Measurements from ENCODE around the gene PRKCB. TPM values are rescaled to one million over a fixed set of nuclear protein-coding genes. Genes with fewer than 3 reads are reported as not detected.
A peak's percentile ranks its signal among the peaks of the same experiment; 100 is the strongest.
"Not testable (repeated sequence)": the region's sequence is repeated elsewhere in the genome, so short reads cannot be mapped to it uniquely, and the experiment has no call there.

Gene PRKCB
- total and polyA plus RNA-seq, 9 donors = 1.2 to 4.5 (median 1.6) TPM

DNA sequence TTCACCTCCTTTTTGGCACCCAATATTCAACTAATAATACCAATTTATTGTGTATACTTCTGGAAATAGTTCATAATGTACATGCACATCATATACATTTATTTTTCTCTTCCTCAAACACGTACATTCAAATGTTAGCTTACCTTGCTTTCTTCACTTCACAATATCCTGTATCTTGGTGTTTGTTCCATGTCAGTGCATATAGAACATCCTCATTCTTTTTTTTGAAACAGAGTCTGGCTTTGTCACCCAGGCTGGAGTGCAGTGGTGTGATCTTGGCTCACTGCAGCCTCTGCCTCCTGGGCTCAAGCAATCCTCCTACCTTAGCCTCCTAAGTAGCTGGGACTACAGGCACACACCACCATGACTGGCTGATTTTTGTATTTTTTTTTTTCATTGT is 80.8 kb downstream of the PRKCB start:
- DNase-seq; H3K4me3 ChIP-seq (ENCODE audit: low read length); H3K36me3 ChIP-seq (ENCODE audit: control insufficient read depth, insufficient read depth, low read length); H3K4me1 ChIP-seq (ENCODE audit: control insufficient read depth, insufficient read depth, low read length); H3K27ac ChIP-seq (ENCODE audit: low read length); H3K9me3 ChIP-seq (replicated peaks; ENCODE audit: control insufficient read depth, low read depth, low read length); H3K27me3 ChIP-seq (ENCODE audit: control insufficient read depth, insufficient read depth, low read length): not testable (repeated sequence)
- WGBS (ENCODE audit: insufficient coverage) = no CpG with 5 or more reads among the region's 1 CpG

DNA sequence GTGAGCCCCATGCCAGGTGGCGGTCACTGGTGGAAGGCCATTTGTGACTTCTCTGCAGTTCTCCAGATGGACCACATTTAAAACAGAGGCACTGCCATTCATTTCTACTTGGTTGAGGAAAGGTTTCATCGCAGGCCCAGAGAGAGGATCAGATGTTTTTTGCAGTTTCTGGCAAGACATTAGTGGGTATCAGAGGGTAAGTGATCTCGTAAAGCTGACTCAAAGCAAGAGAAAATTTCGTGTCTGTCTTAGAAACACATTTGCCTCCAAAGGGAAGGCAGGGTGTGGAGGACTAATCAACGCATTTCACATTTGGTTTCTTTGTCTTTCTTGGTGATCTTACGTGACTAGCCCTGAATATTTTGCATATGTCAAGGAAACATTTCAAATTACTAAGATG is 81.8 kb downstream of the PRKCB start:
- WGBS (ENCODE audit: insufficient coverage) = 80% methylated on average over 2 of the region's 6 CpGs

GRCh38 chr16:23920446-23920845 is 84.7 kb downstream of the PRKCB start:
- Histone ChIP-seq H3K36me3 (ENCODE audit: control insufficient read depth, insufficient read depth, low read length) (no peaks in the 10 kb centered on the region), H3K4me1 (ENCODE audit: control insufficient read depth, insufficient read depth, low read length) (no peaks in the 10 kb centered on the region), H3K9me3 (replicated peaks; ENCODE audit: control insufficient read depth, low read depth, low read length) (no peaks in the 10 kb centered on the region), H3K27ac (ENCODE audit: low read length) (no peak overlapping the region), H3K4me3 (ENCODE audit: low read length) (no peak overlapping the region), H3K27me3 (ENCODE audit: control insufficient read depth, insufficient read depth, low read length) (no peaks in the 10 kb centered on the region)
- 61% methylated on average over 1 of the region's 2 CpGs for WGBS (ENCODE audit: insufficient coverage)
- no peak for DNase-seq

More for the DNA sequence above, 81.8 kb downstream of the PRKCB start:
- DNase-seq = no peak
- Histone ChIP-seq H3K27ac (ENCODE audit: low read length) (no peak overlapping the region), H3K4me3 (ENCODE audit: low read length) (no peak overlapping the region), H3K9me3 (replicated peaks; ENCODE audit: control insufficient read depth, low read depth, low read length) (no peaks in the 10 kb centered on the region), H3K4me1 (ENCODE audit: control insufficient read depth, insufficient read depth, low read length) (no peaks in the 10 kb centered on the region), H3K27me3 (ENCODE audit: control insufficient read depth, insufficient read depth, low read length) (no peaks in the 10 kb centered on the region), H3K36me3 (ENCODE audit: control insufficient read depth, insufficient read depth, low read length) (no peaks in the 10 kb centered on the region)

- Histone ChIP-seq H3K27me3 (ENCODE audit: control insufficient read depth, insufficient read depth, low read length) (no peaks in the 10 kb centered on the region), H3K4me1 (ENCODE audit: control insufficient read depth, insufficient read depth, low read length) (no peaks in the 10 kb centered on the region), H3K27ac (ENCODE audit: low read length) (no peak overlapping the region), H3K4me3 (ENCODE audit: low read length) (no peak overlapping the region), H3K9me3 (replicated peaks; ENCODE audit: control insufficient read depth, low read depth, low read length) (no peaks in the 10 kb centered on the region), H3K36me3 (ENCODE audit: control insufficient read depth, insufficient read depth, low read length) (no peaks in the 10 kb centered on the region)
- no peak for DNase-seq
- 61% methylated on average over 2 of the region's 3 CpGs for WGBS (ENCODE audit: insufficient coverage)
Measured at GRCh38 chr16:23920899-23921298, 85.1 kb downstream of the PRKCB start.

DNA sequence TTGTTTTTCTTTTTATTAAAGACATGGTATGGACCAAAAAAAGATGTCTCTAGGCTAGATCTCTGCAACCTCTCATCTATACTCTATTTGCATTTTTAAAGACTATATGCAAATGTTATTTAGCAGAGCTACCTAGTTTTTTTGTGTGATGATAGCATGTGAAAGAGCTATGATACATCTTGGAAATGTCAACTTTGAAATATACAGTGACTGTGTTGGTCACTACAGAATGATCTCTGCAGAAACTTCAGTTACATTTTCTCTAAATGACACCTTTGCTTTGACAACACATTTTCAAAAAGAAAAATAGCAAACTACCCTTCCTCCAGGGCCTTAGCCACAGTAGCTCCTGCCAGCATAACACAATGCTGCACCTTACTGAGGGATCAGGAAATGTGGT is 86.6 kb downstream of the PRKCB start:
- Histone ChIP-seq H3K27me3 (ENCODE audit: control insufficient read depth, insufficient read depth, low read length) (no peaks in the 10 kb centered on the region), H3K4me3 (ENCODE audit: low read length) (no peak overlapping the region), H3K4me1 (ENCODE audit: control insufficient read depth, insufficient read depth, low read length) (no peaks in the 10 kb centered on the region), H3K27ac (ENCODE audit: low read length) (no peak overlapping the region), H3K9me3 (replicated peaks; ENCODE audit: control insufficient read depth, low read depth, low read length) (no peaks in the 10 kb centered on the region), H3K36me3 (ENCODE audit: control insufficient read depth, insufficient read depth, low read length) (no peaks in the 10 kb centered on the region)
- no peak for DNase-seq

DNA sequence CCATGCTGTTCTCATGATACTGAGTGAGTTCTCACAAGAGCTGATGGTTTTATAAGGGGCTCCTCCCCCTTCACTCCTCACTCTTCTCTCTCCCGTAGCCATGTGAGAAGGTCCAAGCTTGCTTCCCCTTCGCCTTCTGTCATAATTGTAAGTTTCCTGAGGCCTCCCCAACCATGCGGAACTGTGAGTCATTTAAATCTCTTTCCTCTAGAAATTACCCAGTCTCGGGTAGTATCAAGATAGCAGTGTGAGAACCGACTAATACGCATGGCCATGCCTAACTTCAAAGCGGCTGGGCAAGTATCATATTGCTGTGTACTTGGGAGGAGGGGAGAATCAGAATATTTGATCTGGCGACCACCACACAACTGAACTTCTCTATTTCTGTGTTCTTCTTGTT is 88.3 kb downstream of the PRKCB start:
- H3K9me3 ChIP-seq (replicated peaks; ENCODE audit: control insufficient read depth, low read depth, low read length) = no peaks in the 10 kb centered on the region
- DNase-seq = peak; percentile 5
- no peak overlapping the region for H3K27ac ChIP-seq (ENCODE audit: low read length)
- H3K27me3 ChIP-seq (ENCODE audit: control insufficient read depth, insufficient read depth, low read length) = no peaks in the 10 kb centered on the region
- H3K4me3 ChIP-seq (ENCODE audit: low read length) = no peak overlapping the region
- 48% methylated on average over 3 of the region's 8 CpGs for WGBS (ENCODE audit: insufficient coverage)
- no peaks in the 10 kb centered on the region for H3K4me1 ChIP-seq (ENCODE audit: control insufficient read depth, insufficient read depth, low read length)
- no peaks in the 10 kb centered on the region for H3K36me3 ChIP-seq (ENCODE audit: control insufficient read depth, insufficient read depth, low read length)

DNA sequence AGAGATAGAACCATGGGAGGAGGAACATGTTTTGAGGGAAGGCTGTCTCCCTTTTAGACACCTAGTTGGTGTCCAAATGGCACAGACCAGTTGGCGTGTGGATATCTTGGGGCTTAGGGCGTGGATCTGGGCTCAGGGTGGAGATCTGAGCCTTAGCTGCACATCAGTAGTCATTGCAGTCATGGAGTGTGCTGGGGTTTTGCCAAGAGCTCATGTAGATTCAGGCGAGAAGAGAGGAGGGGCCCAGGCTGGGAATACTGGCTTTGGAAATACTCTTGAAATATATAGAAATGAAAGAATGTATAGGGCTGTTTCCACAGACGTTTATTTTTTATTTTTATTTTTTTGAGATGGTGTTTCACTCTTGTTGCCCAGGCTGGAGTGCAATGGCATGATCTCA is 92.0 kb downstream of the PRKCB start:
- no peak overlapping the region for H3K27ac ChIP-seq (ENCODE audit: low read length)
- whole genome bisulfite sequencing (ENCODE audit: insufficient coverage) = 21% methylated on average over 3 of the region's 4 CpGs

GRCh38 chr16:23929237-23929636 is 93.5 kb downstream of the PRKCB start:
- H3K9me3 ChIP-seq (replicated peaks; ENCODE audit: control insufficient read depth, low read depth, low read length) = no peaks in the 10 kb centered on the region
- no peak overlapping the region for H3K27ac ChIP-seq (ENCODE audit: low read length)
- no peaks in the 10 kb centered on the region for H3K27me3 ChIP-seq (ENCODE audit: control insufficient read depth, insufficient read depth, low read length)
- no peaks in the 10 kb centered on the region for H3K4me1 ChIP-seq (ENCODE audit: control insufficient read depth, insufficient read depth, low read length)
- DNase-seq = no peak
- H3K4me3 ChIP-seq (ENCODE audit: low read length) = no peak overlapping the region
- no peaks in the 10 kb centered on the region for H3K36me3 ChIP-seq (ENCODE audit: control insufficient read depth, insufficient read depth, low read length)
- 60% methylated on average over 1 of the region's 4 CpGs for WGBS (ENCODE audit: insufficient coverage)

More for the DNA sequence above, 92.0 kb downstream of the PRKCB start:
- Histone ChIP-seq H3K4me3 (ENCODE audit: low read length) (no peak overlapping the region), H3K9me3 (replicated peaks; ENCODE audit: control insufficient read depth, low read depth, low read length) (no peaks in the 10 kb centered on the region), H3K4me1 (ENCODE audit: control insufficient read depth, insufficient read depth, low read length) (no peaks in the 10 kb centered on the region), H3K27me3 (ENCODE audit: control insufficient read depth, insufficient read depth, low read length) (no peaks in the 10 kb centered on the region), H3K36me3 (ENCODE audit: control insufficient read depth, insufficient read depth, low read length) (no peaks in the 10 kb centered on the region)
- no peak for DNase-seq

GRCh38 chr16:23929856-23930255 is 94.1 kb downstream of the PRKCB start:
- WGBS (ENCODE audit: insufficient coverage) = 100% methylated on average over 1 of the region's 5 CpGs
- no peaks in the 10 kb centered on the region for H3K36me3 ChIP-seq (ENCODE audit: control insufficient read depth, insufficient read depth, low read length)
- DNase-seq = no peak

GRCh38 chr16:23930791-23931190 is 95.0 kb downstream of the PRKCB start:
- WGBS (ENCODE audit: insufficient coverage) = 71% methylated on average over 1 of the region's 5 CpGs
- Histone ChIP-seq H3K4me1 (ENCODE audit: control insufficient read depth, insufficient read depth, low read length) (no peaks in the 10 kb centered on the region), H3K27ac (ENCODE audit: low read length) (no peak overlapping the region), H3K4me3 (ENCODE audit: low read length) (no peak overlapping the region), H3K36me3 (ENCODE audit: control insufficient read depth, insufficient read depth, low read length) (no peaks in the 10 kb centered on the region), H3K27me3 (ENCODE audit: control insufficient read depth, insufficient read depth, low read length) (no peaks in the 10 kb centered on the region), H3K9me3 (replicated peaks; ENCODE audit: control insufficient read depth, low read depth, low read length) (no peaks in the 10 kb centered on the region)
- no peak for DNase-seq

More at GRCh38 chr16:23929856-23930255, 94.1 kb downstream of the PRKCB start:
- H3K4me3 ChIP-seq (ENCODE audit: low read length) = no peak overlapping the region
- no peaks in the 10 kb centered on the region for H3K27me3 ChIP-seq (ENCODE audit: control insufficient read depth, insufficient read depth, low read length)
- no peaks in the 10 kb centered on the region for H3K4me1 ChIP-seq (ENCODE audit: control insufficient read depth, insufficient read depth, low read length)
- H3K27ac ChIP-seq (ENCODE audit: low read length) = no peak overlapping the region
- H3K9me3 ChIP-seq (replicated peaks; ENCODE audit: control insufficient read depth, low read depth, low read length) = no peaks in the 10 kb centered on the region

DNA sequence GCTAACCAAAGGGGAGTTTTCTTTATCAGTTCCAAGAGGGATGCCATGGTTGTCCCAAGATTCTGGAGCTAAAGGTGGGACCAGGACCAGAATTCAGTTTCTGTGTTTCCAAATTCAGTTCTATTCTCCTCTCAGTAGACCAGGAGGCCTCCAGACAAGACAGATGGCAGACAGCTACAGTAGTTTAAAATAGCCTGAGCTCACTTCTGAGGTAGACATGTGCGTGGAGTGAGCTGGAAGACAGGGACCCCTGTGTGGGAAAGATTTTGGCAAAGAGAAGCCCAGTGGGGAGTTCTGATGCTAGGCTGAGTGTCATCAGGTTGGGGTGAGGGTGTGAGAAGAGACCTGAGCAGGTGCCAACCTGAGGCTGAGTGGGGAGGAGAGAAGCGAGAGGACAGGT is 95.4 kb downstream of the PRKCB start:
- no peaks in the 10 kb centered on the region for H3K4me1 ChIP-seq (ENCODE audit: control insufficient read depth, insufficient read depth, low read length)
- H3K36me3 ChIP-seq (ENCODE audit: control insufficient read depth, insufficient read depth, low read length) = no peaks in the 10 kb centered on the region
- no peak overlapping the region for H3K27ac ChIP-seq (ENCODE audit: low read length)
- no peaks in the 10 kb centered on the region for H3K27me3 ChIP-seq (ENCODE audit: control insufficient read depth, insufficient read depth, low read length)
- no peak for DNase-seq
- 40% methylated on average over 1 of the region's 2 CpGs for WGBS (ENCODE audit: insufficient coverage)
- no peaks in the 10 kb centered on the region for H3K9me3 ChIP-seq (replicated peaks; ENCODE audit: control insufficient read depth, low read depth, low read length)
- no peak overlapping the region for H3K4me3 ChIP-seq (ENCODE audit: low read length)

All from muscle of leg (tissue), 11 donors.